ENCODE data around the gene MYO1G. TPM values are rescaled to one million over a fixed set of nuclear protein-coding genes. Genes with fewer than 3 reads are reported as not detected.

Gene MYO1G
- total and polyA plus RNA-seq, 10 of the 15 experiments (the other 5 are each of a cell fraction or from before 2014, with no cell fraction given): 1.8 to 232 (median 134) TPM

- peaks cover 36% of the 10 kb centered on the region for H3K4me1 ChIP-seq (ENCODE audit: control insufficient read depth, insufficient read depth, low read length)
- intact Hi-C loops (cut with micrococcal nuclease; ENCODE audit: unreplicated experiment): no loop called here
- no peak overlapping the region for H3K9ac ChIP-seq (ENCODE audit: control insufficient read depth, insufficient read depth, low read length)
- peaks cover 76% of the 10 kb centered on the region for H3K79me2 ChIP-seq (ENCODE audit: control insufficient read depth, insufficient read depth, low read length)
- ChIA-PET CTCF (interaction anchor here (1.4 to 5.3 kb wide), 2 partner anchors 11 to 30 kb away, joined by 3 to 44 read pairs; no protein-coding TSS in a partner anchor), RAD21 (ENCODE audit: unreplicated experiment) (interaction anchor here (1.2 to 9.9 kb wide), 3 partner anchors 18 to 26 kb away, joined by 3 to 303 read pairs (median 4); partner anchors contain the start of gene MYO1G), POLR2A (interaction anchor here (0.8 to 10.5 kb wide), 3 partner anchors 20 to 30 kb away, joined by 4 to 280 read pairs (median 177); partner anchors contain the start of gene MYO1G), SMC1A (ENCODE audit: uncharacterized antibody, unreplicated experiment) (interaction anchor here (5.3 to 10.5 kb wide), 3 partner anchors 17 to 24 kb away, joined by 55 to 303 read pairs (median 76); partner anchors contain the start of gene MYO1G)
- H3K27me3 ChIP-seq (replicated peaks in 1 of 2; ENCODE audit: control insufficient read depth in 2 of 2, insufficient read depth in 2 of 2, low read length in 1 of 2): no peaks in the 10 kb centered on the region
- WGBS (ENCODE audit: insufficient coverage, insufficient replicate concordance, low lambda C conversion rate, missing lambda C conversion rate): 74% methylated on average over 4 of the region's 4 CpGs
- no TSS peak for BruUV-seq (replicated peaks)
- no peak overlapping the region for H3K4me3 ChIP-seq
- no peak for ATAC-seq
- in situ Hi-C loops (cut with MboI): no loop called here
- H3K9me3 ChIP-seq (replicated peaks; ENCODE audit: control insufficient read depth, insufficient read depth, low read length): no peaks in the 10 kb centered on the region
- H4K20me1 ChIP-seq (ENCODE audit: control insufficient read depth, insufficient read depth): no peaks in the 10 kb centered on the region
- no peak overlapping the region for H2AFZ ChIP-seq (ENCODE audit: control insufficient read depth, low read depth, low read length)
- H3K4me2 ChIP-seq (ENCODE audit: control insufficient read depth, insufficient read depth): no peak overlapping the region; the same call in 1 of the 2 replicates
- TF ChIP-seq KLF5 (IDR thresholded peaks at IDR 0.05; ENCODE audit: partially characterized antibody) (no peak), SMARCA5 (IDR thresholded peaks at IDR 0.05) (no peak), CTCF (IDR thresholded peaks at IDR 0.05 in 2 of 3, conservative IDR thresholded peaks at IDR 0.05 in 1 of 3; ENCODE audit: control insufficient read depth in 2 of 3, extremely low read depth in 1 of 3, insufficient read depth in 1 of 3, low read depth in 3 of 3, low read length in 3 of 3) (no peak), FOS (IDR thresholded peaks at IDR 0.05; ENCODE audit: borderline replicate concordance, extremely low read depth, insufficient read length) (no peak), NFIC (IDR thresholded peaks at IDR 0.05; ENCODE audit: low read depth, low read length) (no peak), IRF4 (IDR thresholded peaks at IDR 0.05; ENCODE audit: low read depth, low read length) (no peak), MTA2 (IDR thresholded peaks at IDR 0.05; ENCODE audit: low read depth) (no peak), SPI1 (IDR thresholded peaks at IDR 0.05; ENCODE audit: borderline replicate concordance, insufficient read depth, low read depth, low read length) (no peak), TARDBP (IDR thresholded peaks at IDR 0.05; ENCODE audit: borderline replicate concordance) (no peak), JUND (IDR thresholded peaks at IDR 0.05; ENCODE audit: low read depth, low read length) (no peak), ZNF622 (IDR thresholded peaks at IDR 0.05) (no peak), ATF2 (IDR thresholded peaks at IDR 0.05; ENCODE audit: low read length) (no peak), NR2F1 (conservative IDR thresholded peaks at IDR 0.05) (no peak), WRNIP1 (IDR thresholded peaks at IDR 0.05; ENCODE audit: borderline replicate concordance, low read depth, low read length) (no peak)
- no peak overlapping the region for H3K27ac ChIP-seq (ENCODE audit: control insufficient read depth, insufficient read depth)
- no peaks in the 10 kb centered on the region; a peak in 1 of 4 replicates for H3K36me3 ChIP-seq (ENCODE audit: control insufficient read depth in 2 of 2, insufficient read depth in 2 of 2, low read length in 1 of 2)
- no peak for FAIRE-seq
- DNase-seq (ENCODE audit: low read depth, low spot score): no peak
Measured at GRCh38 chr7:45003789-45004188, 25.0 kb upstream of the MYO1G start.

All from GM12878 (cell line).